ENCODE results near the gene TMEM107.
"Not testable (repeated sequence)": the region's sequence is repeated elsewhere in the genome, so short reads cannot be mapped to it uniquely, and the experiment has no call there.

The TMEM107 gene

GRCh38 chr17:8173871-8174322 is 2.3 kb downstream of the TMEM107 start:
- TF ChIP-seq CTCF (IDR thresholded peaks at IDR 0.05; ENCODE audit: low read depth, low read length, missing control alignments) = no peak
- no peak for DNase-seq (ENCODE audit: low read depth)
- H3K4me3 ChIP-seq (ENCODE audit: low read depth, low read length) = peak overlapping the region; percentile 43

- no peak for TF ChIP-seq CTCF (IDR thresholded peaks at IDR 0.05; ENCODE audit: low read depth, low read length, missing control alignments)
- peak overlapping the region; percentile 39 for H3K4me3 ChIP-seq (ENCODE audit: low read depth, low read length)
- peak; percentile 98 for DNase-seq (ENCODE audit: low read depth)
These were observed 2.9 kb downstream of the TMEM107 start for GRCh38 chr17:8173056-8173870.

- not testable (repeated sequence) for DNase-seq (ENCODE audit: low read depth)
These were observed 6.0 kb downstream of the TMEM107 start for GRCh38 chr17:8170186-8170585.

GRCh38 chr17:8167526-8167925 is 8.7 kb downstream of the TMEM107 start:
- DNase-seq (ENCODE audit: low read depth) = no peak
- no peak overlapping the region for H3K4me3 ChIP-seq (ENCODE audit: low read depth, low read length)
- no peak for TF ChIP-seq CTCF (IDR thresholded peaks at IDR 0.05; ENCODE audit: low read depth, low read length, missing control alignments)

More at GRCh38 chr17:8170186-8170585, 6.0 kb downstream of the TMEM107 start:
- H3K4me3 ChIP-seq (ENCODE audit: low read depth, low read length) = not testable (repeated sequence)

GRCh38 chr17:8166731-8167130 is 9.4 kb downstream of the TMEM107 start:
- no peak for TF ChIP-seq CTCF (IDR thresholded peaks at IDR 0.05; ENCODE audit: low read depth, low read length, missing control alignments)
- H3K4me3 ChIP-seq (ENCODE audit: low read depth, low read length) = no peak overlapping the region
- no peak for DNase-seq (ENCODE audit: low read depth)

GRCh38 chr17:8164815-8165131 is 11.4 kb downstream of the TMEM107 start:
- DNase-seq (ENCODE audit: low read depth) = no peak
- no peak for TF ChIP-seq CTCF (IDR thresholded peaks at IDR 0.05; ENCODE audit: low read depth, low read length, missing control alignments)
- no peak overlapping the region for H3K4me3 ChIP-seq (ENCODE audit: low read depth, low read length)

GRCh38 chr17:8163978-8164814 is 12.0 kb downstream of the TMEM107 start:
- no peak for TF ChIP-seq CTCF (IDR thresholded peaks at IDR 0.05; ENCODE audit: low read depth, low read length, missing control alignments)
- no peak overlapping the region for H3K4me3 ChIP-seq (ENCODE audit: low read depth, low read length)
- no peak for DNase-seq (ENCODE audit: low read depth)
